ENCODE measurements around the gene BACH1.

Gene BACH1

GRCh38 chr21:29312981-29313380 is 14.3 kb downstream of the BACH1 start:
- no peak for TF ChIP-seq CTCF (IDR thresholded peaks at IDR 0.05; ENCODE audit: low read depth, low read length)
- DNase-seq (ENCODE audit: low read depth in 2 of 2): no peak
- no peak overlapping the region for H3K4me3 ChIP-seq (replicated peaks in 1 of 2; ENCODE audit: low read depth in 2 of 2, low read length in 2 of 2)

DNA sequence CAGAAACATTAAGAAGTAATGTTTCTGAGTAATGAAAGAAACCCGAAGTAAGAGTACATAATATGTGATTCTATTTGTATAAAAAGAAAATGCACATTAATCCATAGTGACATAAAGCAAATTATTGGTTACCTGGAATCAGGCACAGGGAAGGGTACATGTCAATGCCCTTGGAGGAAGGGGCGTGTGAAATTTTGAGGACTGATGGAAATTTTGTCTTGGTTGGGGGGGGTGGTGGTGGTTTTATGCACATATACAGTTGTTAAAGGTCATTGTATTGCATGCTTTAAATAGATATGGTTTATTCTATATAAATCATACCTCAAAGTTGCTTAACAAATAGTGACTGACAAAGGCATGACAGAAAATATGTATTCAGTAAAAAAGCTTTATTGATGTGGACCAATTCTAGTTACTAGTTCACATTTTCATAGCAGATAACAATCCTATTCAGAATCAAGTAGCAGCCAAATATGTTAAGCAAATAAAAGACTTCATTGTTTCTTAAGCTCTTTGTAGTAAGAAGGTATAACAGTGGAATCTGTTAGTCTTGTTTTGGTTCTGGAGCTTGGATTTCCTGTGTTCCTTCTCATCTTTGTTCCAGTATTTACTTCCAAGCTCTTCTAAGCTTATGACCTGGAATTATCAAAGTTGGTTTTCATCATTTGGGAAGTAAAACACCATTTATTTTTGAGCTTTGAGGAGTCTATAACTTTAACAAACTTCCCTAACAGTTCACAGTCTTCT is 15.1 kb downstream of the BACH1 start:
- H3K4me3 ChIP-seq (replicated peaks in 1 of 2; ENCODE audit: low read depth in 2 of 2, low read length in 2 of 2): no peak overlapping the region
- no peak for TF ChIP-seq CTCF (IDR thresholded peaks at IDR 0.05; ENCODE audit: low read depth, low read length)
- DNase-seq (ENCODE audit: low read depth in 2 of 2): no peak

DNA sequence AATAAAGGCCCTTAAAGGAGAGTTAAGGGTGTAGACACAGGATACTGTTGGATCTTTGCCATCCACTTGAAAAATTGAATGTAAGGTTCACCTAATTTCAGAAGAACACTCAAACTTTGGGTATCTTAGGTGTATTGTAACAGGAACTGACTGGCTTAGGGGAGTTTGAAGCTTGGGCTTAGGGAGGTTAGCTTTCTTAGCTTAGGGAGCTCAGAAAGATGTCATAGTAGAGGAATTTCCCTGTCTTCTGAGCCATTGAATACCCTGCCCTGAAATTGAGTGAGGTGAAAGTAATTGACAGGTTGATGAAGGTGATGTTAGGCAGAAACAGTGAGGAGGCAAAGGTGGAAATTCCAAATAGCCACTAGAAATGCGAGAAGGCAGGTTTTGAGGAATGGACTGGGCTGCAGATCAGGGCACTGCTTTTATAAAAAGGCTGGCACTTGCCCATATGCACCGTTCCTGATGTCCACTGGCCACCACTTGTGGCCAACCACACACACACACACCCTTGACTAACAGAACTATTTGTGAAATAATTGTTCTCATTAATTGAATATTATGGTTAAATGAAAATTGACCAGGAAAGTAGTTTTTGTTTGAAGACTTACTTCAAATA is 16.5 kb downstream of the BACH1 start:
- no peak for DNase-seq (ENCODE audit: low read depth in 2 of 2)
- TF ChIP-seq CTCF (IDR thresholded peaks at IDR 0.05; ENCODE audit: low read depth, low read length): no peak
- H3K4me3 ChIP-seq (replicated peaks in 1 of 2; ENCODE audit: low read depth in 2 of 2, low read length in 2 of 2): no peak overlapping the region

DNA sequence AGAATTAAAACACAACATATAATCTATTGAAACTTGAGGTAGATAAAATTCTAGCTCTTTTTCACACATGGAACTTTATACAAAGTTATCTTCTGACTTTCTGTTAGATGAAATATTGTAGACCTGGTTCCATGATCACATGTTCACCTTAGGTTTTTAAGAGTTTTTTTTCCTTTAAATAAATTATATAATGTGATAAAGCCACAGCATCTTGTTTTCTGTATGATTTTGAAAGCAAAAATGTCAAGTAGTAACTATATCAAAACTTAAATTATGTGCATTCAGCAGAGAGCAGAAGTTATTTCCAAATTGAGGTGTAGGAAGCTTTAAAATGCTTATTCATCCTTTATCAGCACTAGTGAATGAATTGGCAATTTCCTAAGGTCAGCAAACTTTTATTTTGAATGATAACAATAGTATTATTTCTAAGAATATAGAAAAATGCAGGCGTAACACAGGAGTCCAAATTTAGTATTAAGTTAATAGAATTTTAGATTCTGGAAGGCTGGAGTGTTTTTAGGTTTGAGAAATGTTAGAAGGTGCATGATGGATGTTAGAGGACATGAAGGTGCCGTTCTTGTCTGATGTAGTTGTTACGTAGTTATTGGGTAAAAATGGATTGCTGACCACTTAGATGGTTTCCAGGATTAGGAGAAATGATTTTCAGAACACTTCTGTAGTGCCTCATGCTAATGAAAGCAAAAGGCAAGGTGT is 17.5 kb downstream of the BACH1 start:
- H3K4me3 ChIP-seq (replicated peaks in 1 of 2; ENCODE audit: low read depth in 2 of 2, low read length in 2 of 2): no peak overlapping the region
- TF ChIP-seq CTCF (IDR thresholded peaks at IDR 0.05; ENCODE audit: low read depth, low read length): no peak
- DNase-seq (ENCODE audit: low read depth in 2 of 2): no peak

DNA sequence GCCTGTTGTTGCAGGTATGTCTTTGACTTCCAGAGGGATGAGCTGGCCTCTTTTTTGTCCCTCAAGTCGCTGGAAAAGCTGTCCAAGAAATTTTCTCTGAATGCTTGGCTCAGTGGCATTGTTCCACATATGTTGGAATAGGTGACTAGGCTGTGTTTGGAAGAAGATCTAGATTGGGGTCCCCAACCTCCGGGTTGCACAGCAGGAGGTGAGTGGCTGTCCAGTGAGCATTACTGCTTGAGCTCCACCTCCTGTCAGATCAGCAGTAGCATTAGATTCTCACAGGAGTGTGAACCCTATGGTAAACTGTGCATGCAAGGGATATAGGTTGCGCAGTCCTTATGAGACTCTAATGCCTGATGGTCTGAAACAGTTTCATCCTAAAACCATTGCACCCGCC is 18.1 kb downstream of the BACH1 start:
- no peak for TF ChIP-seq CTCF (IDR thresholded peaks at IDR 0.05; ENCODE audit: low read depth, low read length)
- H3K4me3 ChIP-seq (replicated peaks in 1 of 2; ENCODE audit: low read depth in 2 of 2, low read length in 2 of 2): no peak overlapping the region
- DNase-seq (ENCODE audit: low read depth in 2 of 2): no peak

- no peak overlapping the region for H3K4me3 ChIP-seq (replicated peaks in 1 of 2; ENCODE audit: low read depth in 2 of 2, low read length in 2 of 2)
- DNase-seq (ENCODE audit: low read depth in 2 of 2): peak; percentile 33 to 36
- TF ChIP-seq CTCF (IDR thresholded peaks at IDR 0.05; ENCODE audit: low read depth, low read length): no peak
Observed at GRCh38 chr21:29318354-29318753, 19.6 kb downstream of the BACH1 start.

All from cardiac fibroblast (primary cell).